Vagina (tissue), 2 donors: ENCODE results near the gene IGF2BP3. TPM values are rescaled to one million over a fixed set of nuclear protein-coding genes. Genes with fewer than 3 reads are reported as not detected.

ENCODE experiments used
- DNase-seq, 2 donors: peaks; one replicate each; pipeline ENCODE4 v3.0.0-alpha.2; 2017; ENCODE audit errors: extremely low spot score in 2 of 2
- H3K27ac ChIP-seq: fragments of 200-600 bp; sonication (generic); one replicate; pipeline ENCODE4 v1.5.1; 2019
- H3K27me3 ChIP-seq: fragments of 200-600 bp; sonication (generic); one replicate; pipeline ENCODE4 v1.5.1; 2019
- H3K36me3 ChIP-seq, 2 donors: fragments of 200-600 bp; sonication (generic); one replicate each; pipeline ENCODE4 v1.5.1; 2017 to 2019
- H3K4me1 ChIP-seq: fragments of 200-600 bp; sonication (generic); one replicate; pipeline ENCODE4 v1.5.1; 2019
- H3K4me3 ChIP-seq, 2 donors: fragments of 200-600 bp; sonication (generic); 1 replicate in 1 of 2; 2 replicates in 1 of 2; pipeline ENCODE4 v1.5.1; 2016 to 2019
- H3K9me3 ChIP-seq: fragments of 200-600 bp; sonication (generic); one replicate; pipeline ENCODE4 v1.5.1; 2019
- POLR2A ChIP-seq, 2 donors: fragments of 450-650 bp; IDR thresholded peaks; one replicate each; pipeline ENCODE4 v1.6.1; 2017; ENCODE audit warnings: antibody characterized with exemption in 2 of 2, mild to moderate bottlenecking in 2 of 2, moderate library complexity in 2 of 2
- POLR2AphosphoS5 ChIP-seq, 2 donors: sonication (generic); formaldehyde crosslinking; IDR thresholded peaks; one replicate each; pipeline ENCODE4 v1.9.0; 2017; ENCODE audit warnings: antibody characterized with exemption in 2 of 2, mild to moderate bottlenecking in 2 of 2, low read depth in 1 of 2; ENCODE audit not compliant: insufficient read depth in 1 of 2
- intact Hi-C: fragments of 100-400 bp; cut with DNase I; formaldehyde crosslinking; loops from one replicate; pipeline ENCODE4 v1.15.1; 2023
- total RNA-seq: library from RNA; depleted of rRNA; stranded (reverse); fragments of >200 nt; gene quantifications from one replicate; pipeline ENCODE4 v1.2.3, GENCODE V29; 2016
- TF ChIP-seq, protein P1 (sequence below), 3 experiments: fragments of 450-650 bp in 2 of 3; fragments of 200-600 bp in 1 of 3; sonication (generic) in 1 of 3; IDR thresholded peaks; one replicate each; pipeline ENCODE4 v1.5.1; 2017 to 2019; ENCODE audit warnings: antibody characterized with exemption in 3 of 3, mild to moderate bottlenecking in 2 of 3, moderate library complexity in 2 of 3

The IGF2BP3 gene
- total RNA-seq, 1 donor from 2014 or later = 11.8 TPM

DNA sequence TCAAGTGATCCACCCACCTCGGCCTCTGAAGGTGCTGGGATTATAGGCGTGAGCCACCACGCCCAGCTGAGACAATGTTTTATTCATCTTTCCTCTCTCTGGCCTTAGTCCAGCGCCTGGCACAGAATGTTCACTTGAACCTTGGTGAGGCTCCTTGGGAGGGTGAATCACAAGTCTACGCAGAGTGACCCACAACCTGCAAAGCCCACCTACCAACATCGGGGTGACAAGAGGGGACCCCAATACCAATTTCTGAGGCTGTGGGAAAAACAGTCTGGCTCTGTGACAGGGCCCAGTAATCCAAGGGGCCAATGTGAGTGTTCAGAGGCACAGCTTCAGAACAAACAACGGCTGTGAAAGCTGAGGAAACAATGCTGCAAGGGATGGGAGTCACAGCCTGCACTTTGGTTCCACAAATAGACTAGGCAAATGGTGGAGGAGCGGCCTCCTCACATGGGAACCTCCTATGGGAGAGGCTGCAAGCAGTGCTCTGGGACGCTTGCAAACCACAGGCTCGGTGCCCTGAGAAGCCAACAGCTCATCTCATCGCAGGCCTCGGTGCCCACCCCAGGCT, 176.7 kb downstream of the IGF2BP3 start:
- TF ChIP-seq, protein P1, sequence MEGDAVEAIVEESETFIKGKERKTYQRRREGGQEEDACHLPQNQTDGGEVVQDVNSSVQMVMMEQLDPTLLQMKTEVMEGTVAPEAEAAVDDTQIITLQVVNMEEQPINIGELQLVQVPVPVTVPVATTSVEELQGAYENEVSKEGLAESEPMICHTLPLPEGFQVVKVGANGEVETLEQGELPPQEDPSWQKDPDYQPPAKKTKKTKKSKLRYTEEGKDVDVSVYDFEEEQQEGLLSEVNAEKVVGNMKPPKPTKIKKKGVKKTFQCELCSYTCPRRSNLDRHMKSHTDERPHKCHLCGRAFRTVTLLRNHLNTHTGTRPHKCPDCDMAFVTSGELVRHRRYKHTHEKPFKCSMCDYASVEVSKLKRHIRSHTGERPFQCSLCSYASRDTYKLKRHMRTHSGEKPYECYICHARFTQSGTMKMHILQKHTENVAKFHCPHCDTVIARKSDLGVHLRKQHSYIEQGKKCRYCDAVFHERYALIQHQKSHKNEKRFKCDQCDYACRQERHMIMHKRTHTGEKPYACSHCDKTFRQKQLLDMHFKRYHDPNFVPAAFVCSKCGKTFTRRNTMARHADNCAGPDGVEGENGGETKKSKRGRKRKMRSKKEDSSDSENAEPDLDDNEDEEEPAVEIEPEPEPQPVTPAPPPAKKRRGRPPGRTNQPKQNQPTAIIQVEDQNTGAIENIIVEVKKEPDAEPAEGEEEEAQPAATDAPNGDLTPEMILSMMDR (IDR thresholded peaks at IDR 0.05) = no peak
- TF ChIP-seq POLR2A (IDR thresholded peaks at IDR 0.05) = no peak
- no peak for TF ChIP-seq POLR2AphosphoS5 (IDR thresholded peaks at IDR 0.05; ENCODE audit: insufficient read depth in 1 of 2, low read depth in 1 of 2)
- no peaks in the 10 kb centered on the region for H3K36me3 ChIP-seq
- H3K27me3 ChIP-seq = no peaks in the 10 kb centered on the region
- DNase-seq = no peak
- intact Hi-C loops = no loop called here
- H3K9me3 ChIP-seq = no peaks in the 10 kb centered on the region
- no peak overlapping the region for H3K4me3 ChIP-seq
- peaks cover 5% of the 10 kb centered on the region for H3K4me1 ChIP-seq
- H3K27ac ChIP-seq = no peak overlapping the region

GRCh38 chr7:23292623-23293022, 177.7 kb downstream of the IGF2BP3 start:
- no peak for DNase-seq
- intact Hi-C loops = no loop called here
- no peaks in the 10 kb centered on the region for H3K27me3 ChIP-seq

GRCh38 chr7:23291957-23292560, 178.2 kb downstream of the IGF2BP3 start:
- no peak overlapping the region for H3K4me3 ChIP-seq
- no peaks in the 10 kb centered on the region for H3K36me3 ChIP-seq
- no peaks in the 10 kb centered on the region for H3K27me3 ChIP-seq
- H3K4me1 ChIP-seq = no peaks in the 10 kb centered on the region
- no peaks in the 10 kb centered on the region for H3K9me3 ChIP-seq
- intact Hi-C loops = no loop called here
- TF ChIP-seq, protein P1 (IDR thresholded peaks at IDR 0.05) = no peak
- TF ChIP-seq POLR2A (IDR thresholded peaks at IDR 0.05) (no peak), POLR2AphosphoS5 (IDR thresholded peaks at IDR 0.05; ENCODE audit: insufficient read depth in 1 of 2, low read depth in 1 of 2) (no peak)
- no peak overlapping the region for H3K27ac ChIP-seq
- no peak for DNase-seq

More at GRCh38 chr7:23292623-23293022, 177.7 kb downstream of the IGF2BP3 start:
- H3K27ac ChIP-seq = no peak overlapping the region
- no peaks in the 10 kb centered on the region for H3K36me3 ChIP-seq
- no peak overlapping the region for H3K4me3 ChIP-seq
- H3K9me3 ChIP-seq = no peaks in the 10 kb centered on the region
- no peaks in the 10 kb centered on the region for H3K4me1 ChIP-seq
- no peak for TF ChIP-seq POLR2A (IDR thresholded peaks at IDR 0.05)

GRCh38 chr7:23290993-23291392, 179.3 kb downstream of the IGF2BP3 start:
- Histone ChIP-seq H3K9me3 (no peaks in the 10 kb centered on the region), H3K36me3 (no peaks in the 10 kb centered on the region), H3K27ac (no peak overlapping the region), H3K4me1 (no peaks in the 10 kb centered on the region), H3K27me3 (no peaks in the 10 kb centered on the region), H3K4me3 (no peak overlapping the region)
- TF ChIP-seq POLR2AphosphoS5 (IDR thresholded peaks at IDR 0.05; ENCODE audit: insufficient read depth in 1 of 2, low read depth in 1 of 2) = no peak
- TF ChIP-seq, protein P1 (IDR thresholded peaks at IDR 0.05) = no peak
- TF ChIP-seq POLR2A (IDR thresholded peaks at IDR 0.05) = no peak
- DNase-seq = no peak
- intact Hi-C loops = no loop called here

GRCh38 chr7:23287612-23288011, 182.7 kb downstream of the IGF2BP3 start:
- intact Hi-C loops = no loop called here
- H3K4me1 ChIP-seq = no peaks in the 10 kb centered on the region
- H3K36me3 ChIP-seq = no peaks in the 10 kb centered on the region
- DNase-seq = no peak
- H3K9me3 ChIP-seq = no peaks in the 10 kb centered on the region
- no peak overlapping the region for H3K4me3 ChIP-seq
- TF ChIP-seq POLR2AphosphoS5 (IDR thresholded peaks at IDR 0.05; ENCODE audit: insufficient read depth in 1 of 2, low read depth in 1 of 2) (no peak), POLR2A (IDR thresholded peaks at IDR 0.05) (no peak)
- TF ChIP-seq, protein P1 (IDR thresholded peaks at IDR 0.05) = no peak
- no peaks in the 10 kb centered on the region for H3K27me3 ChIP-seq
- no peak overlapping the region for H3K27ac ChIP-seq
